Bronchus fibroblast of lung (primary cell): ENCODE data around the gene NIPBL. TPM values are rescaled to one million over a fixed set of nuclear protein-coding genes. Genes with fewer than 3 reads are reported as not detected.

Experiments
- total RNA-seq: library from RNA; depleted of rRNA; stranded (reverse); fragments of >200 nt; gene quantifications from 2 replicates; pipeline ENCODE4 v1.2.3, GENCODE V29; 2015

The NIPBL gene
- 6.9 and 8.2 TPM in 2 replicates for total RNA-seq

GRCh38 chr5:36876299-36876964, at the start of gene NIPBL:
NIPBL (plus strand) TSS chr5:36876769; CDS start chr5:36953697, 76,928 bp downstream.

